AG09319 (cell line): ENCODE results near the gene AP2M1.
"Not testable (repeated sequence)": the region's sequence is repeated elsewhere in the genome, so short reads cannot be mapped to it uniquely, and the experiment has no call there.

ENCODE experiments used
- DNase-seq: peaks from one replicate; pipeline ENCODE4 v3.0.0-alpha.2; 2010; ENCODE audit warnings: low read depth; ENCODE audit errors: extremely low read depth
- TF ChIP-seq, protein P1 (sequence below): IDR thresholded peaks from 2 replicates; pipeline ENCODE4 v1.5.1; 2011; ENCODE audit warnings: low read depth, mild to moderate bottlenecking, inconsistent platforms, low read length, moderate library complexity

Gene AP2M1

DNA sequence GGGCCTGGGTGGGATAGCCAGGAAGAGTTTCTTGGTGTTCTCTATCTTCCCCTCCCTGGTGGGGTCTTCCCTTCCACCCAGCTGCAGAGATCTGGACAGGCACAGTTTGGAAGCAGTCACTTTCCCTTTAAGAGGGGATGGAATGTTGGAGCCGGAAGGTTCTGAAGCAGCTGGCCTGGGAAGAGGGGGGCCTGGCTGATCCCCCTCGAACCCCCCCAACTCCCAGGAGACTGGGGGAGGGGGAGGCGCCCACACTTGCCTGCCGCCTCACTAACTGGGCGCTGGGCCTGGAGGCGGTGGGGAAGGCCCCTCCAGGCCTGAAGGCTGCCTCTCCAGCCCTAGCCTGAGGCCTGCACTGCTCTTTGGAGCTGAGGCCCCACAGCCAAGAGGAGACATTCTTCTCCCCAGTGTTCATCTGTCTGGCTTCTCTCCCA, 18.1 kb upstream of the AP2M1 start:
- no peak for DNase-seq
- TF ChIP-seq, protein P1, sequence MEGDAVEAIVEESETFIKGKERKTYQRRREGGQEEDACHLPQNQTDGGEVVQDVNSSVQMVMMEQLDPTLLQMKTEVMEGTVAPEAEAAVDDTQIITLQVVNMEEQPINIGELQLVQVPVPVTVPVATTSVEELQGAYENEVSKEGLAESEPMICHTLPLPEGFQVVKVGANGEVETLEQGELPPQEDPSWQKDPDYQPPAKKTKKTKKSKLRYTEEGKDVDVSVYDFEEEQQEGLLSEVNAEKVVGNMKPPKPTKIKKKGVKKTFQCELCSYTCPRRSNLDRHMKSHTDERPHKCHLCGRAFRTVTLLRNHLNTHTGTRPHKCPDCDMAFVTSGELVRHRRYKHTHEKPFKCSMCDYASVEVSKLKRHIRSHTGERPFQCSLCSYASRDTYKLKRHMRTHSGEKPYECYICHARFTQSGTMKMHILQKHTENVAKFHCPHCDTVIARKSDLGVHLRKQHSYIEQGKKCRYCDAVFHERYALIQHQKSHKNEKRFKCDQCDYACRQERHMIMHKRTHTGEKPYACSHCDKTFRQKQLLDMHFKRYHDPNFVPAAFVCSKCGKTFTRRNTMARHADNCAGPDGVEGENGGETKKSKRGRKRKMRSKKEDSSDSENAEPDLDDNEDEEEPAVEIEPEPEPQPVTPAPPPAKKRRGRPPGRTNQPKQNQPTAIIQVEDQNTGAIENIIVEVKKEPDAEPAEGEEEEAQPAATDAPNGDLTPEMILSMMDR, result no peak

DNA sequence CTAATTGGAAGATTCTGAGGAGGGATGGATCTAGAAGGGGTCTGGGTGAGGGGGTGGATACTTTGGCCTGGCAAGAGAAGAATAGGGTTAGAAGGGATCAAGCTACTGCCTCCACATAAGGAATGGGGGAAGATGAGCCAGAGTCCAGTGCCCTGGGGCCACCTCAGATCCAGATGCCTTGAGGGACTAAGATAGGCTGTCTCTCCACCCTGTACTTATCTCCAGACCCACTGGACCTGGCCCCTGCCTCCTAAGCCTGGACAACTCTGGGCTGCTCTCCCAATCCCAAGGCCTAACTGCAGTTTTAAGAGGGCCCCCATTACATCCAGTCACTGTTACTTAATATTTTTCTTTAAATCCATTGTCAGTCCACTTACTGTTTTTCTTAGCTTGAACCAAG, 17.4 kb upstream of the AP2M1 start:
- TF ChIP-seq, protein P1, result no peak

DNA sequence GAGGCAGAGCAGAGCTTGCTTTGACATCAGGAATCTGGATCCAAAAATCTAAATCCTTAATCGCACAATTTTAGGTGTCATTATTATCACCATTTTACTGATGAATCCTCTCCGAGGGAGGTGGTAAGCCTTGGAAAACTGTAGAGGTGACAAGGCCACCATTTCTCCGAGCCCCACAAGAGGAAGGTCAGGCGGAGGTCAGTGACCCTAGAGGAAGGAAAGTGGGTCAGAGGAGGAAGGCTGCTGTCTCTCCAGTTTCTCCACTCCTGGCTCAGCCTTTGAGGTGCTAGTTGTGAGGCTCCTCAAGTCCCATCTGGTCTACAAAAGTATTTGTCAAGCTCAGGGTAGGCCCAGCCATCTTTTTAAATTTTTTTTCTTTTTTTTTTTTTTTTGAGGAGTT, 16.3 kb upstream of the AP2M1 start:
- TF ChIP-seq, protein P1, result no peak
- DNase-seq, result no peak

More for the DNA sequence above, 17.4 kb upstream of the AP2M1 start:
- DNase-seq, result no peak

DNA sequence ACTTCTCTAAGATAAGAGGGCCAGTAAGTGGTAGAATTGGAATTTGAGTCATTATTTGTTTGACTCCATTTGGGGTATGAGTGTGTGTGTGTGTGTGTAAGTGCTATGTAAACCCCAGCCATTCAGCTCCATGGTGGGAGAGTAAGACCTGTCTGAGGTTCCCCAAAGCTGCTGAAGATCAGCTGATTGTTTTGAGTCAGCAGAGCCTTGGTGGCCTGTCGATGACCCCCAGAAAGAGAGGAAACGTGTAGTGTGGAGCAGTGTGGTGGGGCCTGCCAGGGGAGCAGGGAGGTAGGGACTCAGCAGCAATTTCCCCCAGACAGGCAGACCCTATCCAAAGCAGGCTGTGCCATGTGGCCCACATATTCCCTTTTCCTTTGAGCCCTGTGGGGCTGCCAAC, 14.2 kb upstream of the AP2M1 start:
- DNase-seq, result no peak
- TF ChIP-seq, protein P1, result no peak

DNA sequence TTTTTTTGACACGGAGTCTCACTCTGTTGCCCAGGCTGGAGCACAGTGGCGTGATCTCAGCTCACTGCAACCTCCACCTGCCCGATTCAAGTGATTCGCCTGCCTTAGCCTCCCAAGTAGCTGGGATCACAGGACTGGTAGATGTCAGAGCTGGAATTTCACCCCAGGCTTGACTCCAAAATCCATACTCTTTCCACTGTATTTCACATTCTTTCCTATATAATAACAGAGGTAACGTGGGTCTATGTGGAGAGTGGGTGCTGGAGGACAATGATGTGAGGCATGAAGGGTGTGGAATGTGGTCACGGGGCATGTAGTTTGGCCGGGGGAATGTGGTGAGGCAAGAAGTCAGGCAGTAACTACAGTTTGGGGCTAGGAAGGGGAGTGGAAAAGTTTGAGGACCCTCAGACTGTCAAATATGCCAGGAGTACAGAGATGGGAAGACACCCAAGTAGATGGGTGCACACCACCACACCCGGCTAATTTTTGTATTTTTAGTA, 12.0 kb upstream of the AP2M1 start:
- DNase-seq, result not testable (repeated sequence)

DNA sequence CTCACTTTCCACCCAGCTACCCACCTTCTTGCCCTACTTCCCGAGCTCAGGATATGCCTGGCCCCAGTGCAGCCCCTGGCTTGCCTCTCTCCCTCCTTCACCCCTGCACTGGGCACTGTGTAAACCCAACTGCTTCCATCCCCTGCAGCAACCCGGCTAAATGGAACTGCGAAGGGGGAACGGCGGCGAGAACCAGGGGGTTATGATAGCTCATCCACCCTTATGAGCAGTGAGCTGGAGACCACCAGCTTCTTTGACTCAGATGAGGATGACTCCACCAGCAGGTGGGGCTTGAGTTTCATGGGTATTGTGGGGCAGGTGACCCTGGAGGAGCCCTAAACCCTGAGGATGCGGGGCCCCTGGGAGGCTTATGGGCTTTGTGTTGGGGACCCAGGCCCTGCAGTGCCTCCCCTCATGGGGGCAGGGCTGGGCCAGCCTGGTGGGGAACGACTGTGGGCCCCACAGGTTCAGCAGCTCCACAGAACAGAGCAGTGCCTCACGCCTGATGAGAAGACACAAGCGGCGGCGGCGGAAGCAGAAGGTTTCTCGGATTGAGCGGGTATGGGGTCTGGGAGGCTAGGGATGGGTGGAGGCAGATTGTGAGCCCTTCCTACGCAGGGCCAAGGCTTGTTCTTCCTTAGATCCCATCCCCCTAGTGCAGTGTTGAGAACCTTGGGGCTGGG, 9.9 kb upstream of the AP2M1 start:
- TF ChIP-seq, protein P1, result no peak
- no peak for DNase-seq

DNA sequence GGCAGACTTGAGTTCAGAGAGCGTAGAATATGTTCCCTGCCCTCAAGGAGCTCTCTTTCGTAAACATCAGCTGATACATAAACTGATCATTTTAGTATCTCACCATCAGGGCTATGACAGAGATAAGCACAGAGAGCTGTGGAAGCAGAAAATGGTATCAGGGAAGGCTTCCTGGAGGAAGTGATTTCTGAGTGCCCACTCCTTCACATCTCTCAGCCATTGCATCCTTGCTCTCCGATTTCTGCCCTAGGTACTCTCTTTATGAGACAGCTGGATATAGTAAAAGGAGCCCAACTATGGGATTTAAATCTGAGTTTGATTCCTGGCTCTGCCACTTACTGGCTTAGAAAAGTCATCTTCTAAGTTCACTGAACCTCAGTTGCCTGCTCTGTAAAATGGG, 9.1 kb upstream of the AP2M1 start:
- TF ChIP-seq, protein P1, result no peak
- DNase-seq, result no peak

DNA sequence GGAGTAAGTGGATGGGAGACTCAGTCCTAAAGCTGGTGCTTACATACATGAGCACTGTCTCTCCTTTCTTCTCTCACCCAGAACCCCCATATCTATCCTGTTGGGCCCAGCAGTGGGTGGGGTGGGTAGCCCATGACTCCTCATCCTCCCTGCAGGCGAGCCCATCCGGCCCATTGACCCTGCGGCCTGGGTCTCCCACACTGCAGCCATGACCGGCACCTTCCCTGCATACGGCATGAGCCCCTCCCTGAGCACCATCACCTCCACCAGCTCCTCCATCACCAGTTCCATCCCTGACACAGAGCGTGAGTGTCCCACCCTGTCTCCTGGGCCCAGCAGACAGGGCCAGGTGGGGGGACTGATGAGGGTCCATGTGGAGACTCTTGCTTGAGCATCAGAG, 8.0 kb upstream of the AP2M1 start:
- TF ChIP-seq, protein P1, result no peak
- DNase-seq, result no peak
